IPS-20b (cell line): ENCODE measurements around the gene PIK3CG.
A peak's percentile ranks its signal among the peaks of the same experiment; 100 is the strongest.
"Not testable (repeated sequence)": the region's sequence is repeated elsewhere in the genome, so short reads cannot be mapped to it uniquely, and the experiment has no call there.

Experiments used
- H3K27ac ChIP-seq: one replicate; pipeline ENCODE4 v1.5.1; 2013; ENCODE audit warnings: low read length
- H3K27me3 ChIP-seq: 2 replicates; pipeline ENCODE4 v1.6.1; 2013; ENCODE audit warnings: mild to moderate bottlenecking, low read length, inconsistent platforms; ENCODE audit not compliant: insufficient read depth
- H3K36me3 ChIP-seq: 2 replicates; pipeline ENCODE4 v1.6.1; 2013; ENCODE audit warnings: low read depth, mild to moderate bottlenecking, inconsistent platforms, low read length, moderate library complexity; ENCODE audit not compliant: insufficient read depth
- H3K4me1 ChIP-seq: 2 replicates; pipeline ENCODE4 v1.6.1; 2013; ENCODE audit warnings: mild to moderate bottlenecking, control low read depth, inconsistent platforms, low read length, moderate library complexity; ENCODE audit not compliant: insufficient read depth
- H3K4me3 ChIP-seq: 2 replicates; pipeline ENCODE4 v1.5.1; 2013; ENCODE audit warnings: mild to moderate bottlenecking, low read length, inconsistent platforms
- H3K9ac ChIP-seq: 2 replicates; pipeline ENCODE4 v1.6.1; 2013; ENCODE audit warnings: low read depth, mild to moderate bottlenecking, inconsistent platforms, low read length, moderate library complexity
- H3K9me3 ChIP-seq: 2 replicates; pipeline ENCODE4 v1.6.1; 2013; ENCODE audit warnings: mild to moderate bottlenecking, low read depth, low read length, inconsistent platforms; ENCODE audit not compliant: insufficient read depth

Gene PIK3CG

DNA sequence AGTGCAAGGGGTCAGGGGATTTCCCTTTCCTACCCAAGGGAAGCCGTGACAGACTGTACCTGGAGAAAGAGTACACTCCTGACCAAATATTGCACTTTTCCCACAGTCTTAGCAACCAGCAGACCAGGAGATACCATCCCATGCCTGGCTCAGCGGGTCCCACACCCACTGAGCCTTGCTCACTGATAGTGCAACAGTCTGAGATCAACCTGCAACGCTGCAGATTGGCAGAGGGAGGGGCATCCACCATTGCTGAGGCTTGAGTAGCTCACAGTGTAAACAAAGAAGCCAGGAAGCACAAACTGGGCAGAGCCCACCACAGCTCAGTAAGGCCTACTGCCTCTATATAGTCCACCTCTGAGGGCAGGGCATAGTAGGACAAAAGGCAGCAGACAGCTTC, 53.9 kb downstream of the PIK3CG start:
- H3K27me3 ChIP-seq, result no peaks in the 10 kb centered on the region
- no peaks in the 10 kb centered on the region for H3K9me3 ChIP-seq
- H3K9ac ChIP-seq, result no peak overlapping the region
- no peak overlapping the region for H3K27ac ChIP-seq
- H3K4me1 ChIP-seq, result no peaks in the 10 kb centered on the region
- no peak overlapping the region for H3K4me3 ChIP-seq
- no peaks in the 10 kb centered on the region for H3K36me3 ChIP-seq

- H3K9ac ChIP-seq, H3K27ac ChIP-seq, H3K9me3 ChIP-seq, H3K4me1 ChIP-seq, H3K4me3 ChIP-seq, H3K36me3 ChIP-seq, H3K27me3 ChIP-seq: not testable (repeated sequence)
Measured at GRCh38 chr7:106924468-106924867, 59.4 kb downstream of the PIK3CG start.

DNA sequence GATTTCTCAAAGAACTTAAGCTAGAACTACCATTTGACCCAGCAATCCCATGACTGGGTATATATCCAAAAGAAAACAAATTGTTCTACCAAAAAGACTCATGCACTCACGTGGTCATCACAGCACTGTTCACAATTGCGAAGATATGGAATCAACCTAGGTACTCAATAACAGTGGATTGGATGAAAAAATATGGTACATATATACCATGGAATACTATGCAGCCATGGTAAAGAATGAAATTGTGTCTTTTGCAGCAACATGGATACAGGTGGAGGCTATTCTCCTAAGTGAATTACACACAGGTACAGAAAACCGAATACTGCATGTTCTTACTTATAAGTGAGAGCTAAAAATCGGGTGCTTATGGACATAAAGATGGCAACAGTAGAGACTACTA, 61.8 kb downstream of the PIK3CG start:
- no peak overlapping the region for H3K27ac ChIP-seq
- H3K9ac ChIP-seq, result no peak overlapping the region
- no peaks in the 10 kb centered on the region for H3K9me3 ChIP-seq
- no peak overlapping the region for H3K4me3 ChIP-seq
- H3K27me3 ChIP-seq, result no peaks in the 10 kb centered on the region
- H3K36me3 ChIP-seq, result no peaks in the 10 kb centered on the region
- no peaks in the 10 kb centered on the region for H3K4me1 ChIP-seq

DNA sequence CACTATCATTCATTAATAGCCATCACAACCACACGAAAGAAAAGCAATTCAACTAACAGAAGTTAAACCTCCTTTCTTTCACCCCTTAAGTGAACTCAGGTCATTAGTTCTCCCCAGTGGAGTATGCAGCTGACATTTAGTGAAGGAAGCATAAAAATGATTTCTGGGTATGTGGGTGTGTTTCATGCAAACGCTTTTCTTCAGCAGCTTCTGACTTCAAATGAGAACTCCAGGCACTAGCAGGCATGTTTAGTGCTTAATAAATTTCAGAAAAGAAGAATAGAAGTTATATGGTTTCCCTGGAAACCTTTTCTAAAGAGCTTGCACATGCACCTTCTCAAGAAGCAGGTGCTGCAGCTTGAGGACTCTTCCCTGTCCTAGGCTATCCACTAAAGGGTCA, 62.5 kb downstream of the PIK3CG start:
- Histone ChIP-seq H3K9ac (no peak overlapping the region), H3K27me3 (no peaks in the 10 kb centered on the region), H3K9me3 (no peaks in the 10 kb centered on the region), H3K27ac (no peak overlapping the region), H3K36me3 (no peaks in the 10 kb centered on the region), H3K4me1 (no peaks in the 10 kb centered on the region), H3K4me3 (no peak overlapping the region)

GRCh38 chr7:106929616-106930015, 64.5 kb downstream of the PIK3CG start:
- not testable (repeated sequence) for H3K27ac ChIP-seq, H3K27me3 ChIP-seq, H3K9ac ChIP-seq, H3K4me3 ChIP-seq, H3K36me3 ChIP-seq, H3K9me3 ChIP-seq, H3K4me1 ChIP-seq

- H3K27me3 ChIP-seq, result no peaks in the 10 kb centered on the region
- no peak overlapping the region for H3K27ac ChIP-seq
- no peak overlapping the region for H3K4me3 ChIP-seq
- H3K9me3 ChIP-seq, result no peaks in the 10 kb centered on the region
- no peaks in the 10 kb centered on the region for H3K4me1 ChIP-seq
- H3K9ac ChIP-seq, result no peak overlapping the region
- no peaks in the 10 kb centered on the region for H3K36me3 ChIP-seq
Measured at GRCh38 chr7:106936236-106936635, 71.2 kb downstream of the PIK3CG start.

DNA sequence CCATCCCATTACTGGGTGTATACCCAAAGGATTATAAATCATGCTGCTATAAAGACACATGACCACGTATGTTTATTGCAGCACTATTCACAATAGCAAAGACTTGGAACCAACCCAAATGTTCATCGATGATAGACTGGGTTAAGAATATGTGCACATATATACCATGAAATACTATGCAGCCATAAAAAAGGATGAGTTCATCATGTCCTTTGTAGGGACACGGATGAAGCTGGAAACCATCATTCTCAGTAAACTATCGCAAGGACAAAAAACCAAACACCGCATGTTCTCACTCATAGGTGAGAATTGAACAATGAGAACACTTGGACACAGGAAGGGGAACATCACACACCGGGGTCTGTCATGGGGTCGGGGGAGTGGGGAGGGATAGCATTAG, 73.0 kb downstream of the PIK3CG start:
- not testable (repeated sequence) for H3K27me3 ChIP-seq, H3K4me1 ChIP-seq, H3K9me3 ChIP-seq, H3K27ac ChIP-seq, H3K9ac ChIP-seq, H3K36me3 ChIP-seq, H3K4me3 ChIP-seq

DNA sequence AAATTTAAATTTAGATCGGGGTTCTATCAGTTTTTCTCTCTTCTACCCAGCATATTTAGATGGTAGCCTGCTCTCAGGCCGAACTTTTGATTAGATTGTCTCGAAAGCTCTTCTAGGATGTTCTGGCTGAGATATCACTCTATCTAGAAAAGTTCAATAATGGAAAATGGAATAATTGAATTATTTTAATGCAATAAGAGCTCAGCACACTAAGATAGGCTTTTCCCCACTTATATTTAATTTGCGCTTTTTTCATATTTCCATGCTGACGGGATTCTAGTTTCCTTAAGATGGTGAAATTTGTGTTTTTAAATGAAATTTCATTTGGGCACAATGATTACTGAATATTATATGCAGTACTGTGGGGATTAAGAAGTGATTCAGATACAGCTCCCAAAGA, 73.7 kb downstream of the PIK3CG start:
- H3K4me1 ChIP-seq, result no peaks in the 10 kb centered on the region
- no peak overlapping the region for H3K27ac ChIP-seq
- no peaks in the 10 kb centered on the region for H3K27me3 ChIP-seq
- H3K9me3 ChIP-seq, result no peaks in the 10 kb centered on the region
- no peak overlapping the region for H3K4me3 ChIP-seq
- H3K36me3 ChIP-seq, result no peaks in the 10 kb centered on the region
- H3K9ac ChIP-seq, result no peak overlapping the region

GRCh38 chr7:106944035-106944665, 79.1 kb downstream of the PIK3CG start:
- Histone ChIP-seq H3K36me3 (no peaks in the 10 kb centered on the region), H3K4me1 (peaks cover 19% of the 10 kb centered on the region), H3K27ac (no peak overlapping the region), H3K9me3 (no peaks in the 10 kb centered on the region), H3K9ac (no peak overlapping the region), H3K27me3 (no peaks in the 10 kb centered on the region), H3K4me3 (no peak overlapping the region)

DNA sequence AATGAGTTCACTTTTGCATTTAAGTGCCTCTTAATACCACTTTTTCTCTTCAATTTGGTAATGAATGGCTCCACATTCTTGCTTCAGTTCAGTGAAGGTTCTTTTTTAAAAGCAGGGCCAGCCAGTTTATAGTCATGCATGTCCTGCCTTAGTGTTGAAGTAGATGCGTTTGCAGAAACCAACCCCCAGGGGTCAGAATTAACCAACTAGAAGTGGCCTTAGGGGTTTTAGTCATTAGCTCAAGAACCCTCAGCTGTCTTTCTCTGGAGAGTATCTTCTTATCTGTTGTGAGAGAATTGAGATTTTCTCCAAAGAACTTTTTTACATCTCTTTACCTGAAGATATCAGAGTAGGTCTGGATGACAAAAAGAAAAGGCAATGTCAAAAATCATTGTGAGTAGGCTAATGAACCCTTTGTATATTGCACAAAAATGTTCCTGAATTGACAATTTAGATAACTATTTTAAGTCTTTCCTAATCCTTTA, 82.2 kb downstream of the PIK3CG start:
- H3K27ac ChIP-seq, result peak overlapping the region; percentile 33
- H3K4me3 ChIP-seq, result no peak overlapping the region
- H3K9ac ChIP-seq, result no peak overlapping the region
- no peaks in the 10 kb centered on the region for H3K27me3 ChIP-seq
- no peaks in the 10 kb centered on the region for H3K36me3 ChIP-seq
- H3K9me3 ChIP-seq, result no peaks in the 10 kb centered on the region
- H3K4me1 ChIP-seq, result peaks cover 19% of the 10 kb centered on the region

DNA sequence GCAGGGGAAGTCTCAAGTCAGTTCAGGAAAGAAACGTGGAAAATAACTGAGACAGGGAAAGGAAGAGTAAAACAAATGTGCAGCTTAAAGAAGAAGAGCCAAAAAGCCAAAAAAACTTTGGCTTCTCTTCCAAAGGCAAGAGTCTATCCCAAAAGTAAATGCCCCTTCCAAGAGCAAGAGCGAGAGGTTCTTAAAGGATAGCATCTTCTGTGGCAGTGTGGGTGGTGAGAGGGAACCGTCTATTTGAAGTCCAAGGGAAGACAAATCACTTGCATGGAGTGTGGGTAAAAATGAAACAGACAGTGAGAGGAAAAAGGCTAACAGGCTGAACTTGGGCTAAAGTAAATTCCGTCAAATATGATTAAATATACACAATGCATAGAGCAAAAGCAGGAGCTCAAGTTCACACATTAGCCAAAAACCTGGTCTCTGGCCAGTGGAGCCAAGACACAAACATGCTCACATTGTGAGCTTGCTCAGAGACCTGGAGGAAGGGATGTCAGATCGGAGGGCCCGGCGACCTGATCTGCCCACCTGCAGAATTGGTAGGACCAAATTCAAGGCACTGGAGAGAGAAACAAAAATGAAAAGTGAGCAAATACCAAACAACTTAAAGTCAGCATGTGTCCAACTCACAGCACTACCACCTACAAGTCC, 87.0 kb downstream of the PIK3CG start:
- no peaks in the 10 kb centered on the region for H3K27me3 ChIP-seq
- peaks cover 6% of the 10 kb centered on the region for H3K4me1 ChIP-seq
- H3K4me3 ChIP-seq, result no peak overlapping the region
- H3K9ac ChIP-seq, result no peak overlapping the region
- H3K9me3 ChIP-seq, result no peaks in the 10 kb centered on the region
- H3K36me3 ChIP-seq, result no peaks in the 10 kb centered on the region
- H3K27ac ChIP-seq, result no peak overlapping the region

DNA sequence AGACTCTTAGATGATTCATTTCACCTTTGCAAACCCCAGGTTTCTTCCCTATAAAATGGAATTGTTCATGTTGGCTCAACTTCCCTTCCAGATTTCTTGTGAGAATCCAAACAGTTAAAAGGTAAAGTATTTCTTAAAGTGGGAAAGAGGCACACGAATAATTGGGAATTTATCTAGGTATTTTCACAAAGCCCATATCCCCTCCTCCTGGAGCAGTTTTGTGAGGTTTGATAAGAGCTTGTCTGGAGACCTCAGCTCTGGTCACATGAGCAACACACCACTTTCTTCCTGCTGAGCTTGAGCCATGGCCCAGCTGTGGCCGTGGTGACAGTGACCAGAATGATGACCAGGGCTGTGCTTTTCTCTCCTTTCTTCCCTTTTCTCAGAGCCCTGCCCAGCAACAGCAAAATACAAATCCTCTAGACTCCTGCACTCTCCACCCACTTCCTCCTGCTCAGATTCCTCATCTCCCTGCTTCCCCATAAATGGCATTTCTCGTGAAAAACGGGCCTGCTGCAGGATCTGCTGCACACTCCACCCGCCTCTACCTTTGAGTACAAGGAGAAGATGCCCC, 87.7 kb downstream of the PIK3CG start:
- Histone ChIP-seq H3K9ac (no peak overlapping the region), H3K36me3 (no peaks in the 10 kb centered on the region), H3K27ac (no peak overlapping the region), H3K4me3 (no peak overlapping the region), H3K4me1 (peaks cover 6% of the 10 kb centered on the region), H3K9me3 (no peaks in the 10 kb centered on the region), H3K27me3 (no peaks in the 10 kb centered on the region)
